ENCODE results near the gene ATP5PB. TPM values are rescaled to one million over a fixed set of nuclear protein-coding genes. Genes with fewer than 3 reads are reported as not detected.

ATP5PB gene
- total RNA-seq, 1 experiment from 2014 or later: 194 TPM

GRCh38 chr1:111402083-111402482, 47.2 kb upstream of the ATP5PB start:
- Mint-ChIP-seq H3K9me3 (ENCODE audit: unreplicated experiment) (no peaks in the 10 kb centered on the region), H3K27me3 (ENCODE audit: insufficient read depth, unreplicated experiment) (peaks cover 2% of the 10 kb centered on the region), H3K36me3 (ENCODE audit: insufficient read depth, unreplicated experiment) (no peaks in the 10 kb centered on the region), H3K4me3 (ENCODE audit: unreplicated experiment) (no peak overlapping the region), H3K4me1 (ENCODE audit: low read depth, unreplicated experiment) (peaks cover 7% of the 10 kb centered on the region), H3K27ac (ENCODE audit: unreplicated experiment) (no peak overlapping the region)
- Histone ChIP-seq H3K36me3 (ENCODE audit: control insufficient read depth, insufficient read depth, low read length) (no peaks in the 10 kb centered on the region; the same call in 1 of the 2 replicates), H3K4me3 (ENCODE audit: low read depth, low read length) (no peak overlapping the region), H3K27me3 (replicated peaks; ENCODE audit: control insufficient read depth, insufficient read depth, low read length) (no peaks in the 10 kb centered on the region), H3K4me1 (peaks cover 3% of the 10 kb centered on the region; the same call in 1 of the 2 replicates), H3K9me3 (no peaks in the 10 kb centered on the region)
- DNase-seq: no peak
- intact Hi-C loops (cut with micrococcal nuclease; ENCODE audit: unreplicated experiment): no loop called here
- no peak for TF ChIP-seq CTCF (IDR thresholded peaks at IDR 0.05; ENCODE audit: insufficient read depth in 1 of 2, low read depth in 1 of 2, low read length in 1 of 2, severe bottlenecking in 1 of 2, unreplicated experiment in 1 of 2)
- POLR2A ChIA-PET: no interaction called here
- CTCF ChIA-PET: interaction anchor here (0.7 to 1.1 kb wide), 3 partner anchors 20 to 179 kb away, joined by 3 read pairs; no protein-coding TSS in a partner anchor
- BruUV-seq (replicated peaks): no TSS peak

GRCh38 chr1:111404588-111404987, 44.7 kb upstream of the ATP5PB start:
- Mint-ChIP-seq H3K4me1 (ENCODE audit: low read depth, unreplicated experiment) (peaks cover 7% of the 10 kb centered on the region), H3K9me3 (ENCODE audit: unreplicated experiment) (no peaks in the 10 kb centered on the region), H3K27ac (ENCODE audit: unreplicated experiment) (no peak overlapping the region), H3K4me3 (ENCODE audit: unreplicated experiment) (no peak overlapping the region), H3K27me3 (ENCODE audit: insufficient read depth, unreplicated experiment) (peaks cover 2% of the 10 kb centered on the region), H3K36me3 (ENCODE audit: insufficient read depth, unreplicated experiment) (no peaks in the 10 kb centered on the region)
- ChIA-PET CTCF (no interaction called here), POLR2A (no interaction called here)
- no TSS peak for BruUV-seq (replicated peaks)
- Histone ChIP-seq H3K36me3 (ENCODE audit: control insufficient read depth, insufficient read depth, low read length) (no peaks in the 10 kb centered on the region; the same call in 1 of the 2 replicates), H3K4me1 (peaks cover 3% of the 10 kb centered on the region; the same call in 1 of the 2 replicates), H3K9me3 (no peaks in the 10 kb centered on the region), H3K4me3 (ENCODE audit: low read depth, low read length) (no peak overlapping the region), H3K27me3 (replicated peaks; ENCODE audit: control insufficient read depth, insufficient read depth, low read length) (no peaks in the 10 kb centered on the region)
- DNase-seq: no peak
- intact Hi-C loops (cut with micrococcal nuclease; ENCODE audit: unreplicated experiment): no loop called here
- TF ChIP-seq CTCF (IDR thresholded peaks at IDR 0.05; ENCODE audit: insufficient read depth in 1 of 2, low read depth in 1 of 2, low read length in 1 of 2, severe bottlenecking in 1 of 2, unreplicated experiment in 1 of 2): no peak

GRCh38 chr1:111406321-111406768, 42.9 kb upstream of the ATP5PB start:
- intact Hi-C loops (cut with micrococcal nuclease; ENCODE audit: unreplicated experiment): no loop called here
- Histone ChIP-seq H3K36me3 (ENCODE audit: control insufficient read depth, insufficient read depth, low read length) (no peaks in the 10 kb centered on the region; the same call in 1 of the 2 replicates), H3K9me3 (no peaks in the 10 kb centered on the region), H3K4me3 (ENCODE audit: low read depth, low read length) (no peak overlapping the region), H3K27me3 (replicated peaks; ENCODE audit: control insufficient read depth, insufficient read depth, low read length) (no peaks in the 10 kb centered on the region), H3K4me1 (no peaks in the 10 kb centered on the region)
- Mint-ChIP-seq H3K27me3 (ENCODE audit: insufficient read depth, unreplicated experiment) (peaks cover 2% of the 10 kb centered on the region), H3K36me3 (ENCODE audit: insufficient read depth, unreplicated experiment) (no peaks in the 10 kb centered on the region), H3K4me3 (ENCODE audit: unreplicated experiment) (no peak overlapping the region), H3K27ac (ENCODE audit: unreplicated experiment) (no peak overlapping the region), H3K9me3 (ENCODE audit: unreplicated experiment) (no peaks in the 10 kb centered on the region), H3K4me1 (ENCODE audit: low read depth, unreplicated experiment) (no peaks in the 10 kb centered on the region)
- POLR2A ChIA-PET: no interaction called here
- CTCF ChIA-PET: no interaction called here
- no peak for TF ChIP-seq CTCF (IDR thresholded peaks at IDR 0.05; ENCODE audit: insufficient read depth in 1 of 2, low read depth in 1 of 2, low read length in 1 of 2, severe bottlenecking in 1 of 2, unreplicated experiment in 1 of 2)
- no TSS peak for BruUV-seq (replicated peaks)
- DNase-seq: no peak

All from Caco-2 (cell line).